ENCODE measurements around the gene TAGLN. TPM values are rescaled to one million over a fixed set of nuclear protein-coding genes. Genes with fewer than 3 reads are reported as not detected.

TAGLN gene
- total RNA-seq, 1 donor, result 3,614 TPM

DNA sequence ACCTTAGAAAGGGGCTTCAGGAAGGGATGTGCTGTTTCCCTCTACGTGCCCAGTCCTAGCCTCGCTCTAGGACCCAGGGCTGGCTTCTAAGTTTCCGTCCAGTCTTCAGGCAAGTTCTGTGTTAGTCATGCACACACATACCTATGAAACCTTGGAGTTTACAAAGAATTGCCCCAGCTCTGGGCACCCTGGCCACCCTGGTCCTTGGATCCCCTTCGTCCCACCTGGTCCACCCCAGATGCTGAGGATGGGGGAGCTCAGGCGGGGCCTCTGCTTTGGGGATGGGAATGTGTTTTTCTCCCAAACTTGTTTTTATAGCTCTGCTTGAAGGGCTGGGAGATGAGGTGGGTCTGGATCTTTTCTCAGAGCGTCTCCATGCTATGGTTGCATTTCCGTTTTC, 2.2 kb upstream of the TAGLN start:
- H2AFZ ChIP-seq (ENCODE audit: low read length), result no peak overlapping the region
- H3K79me2 ChIP-seq (ENCODE audit: insufficient read depth, low read length), result peaks cover 41% of the 10 kb centered on the region
- no peaks in the 10 kb centered on the region for H3K9me3 ChIP-seq (ENCODE audit: low read depth, low read length)
- H3K27ac ChIP-seq (ENCODE audit: low read depth, low read length), result peak overlapping the region; percentile 16
- no peak overlapping the region for H3K4me2 ChIP-seq (ENCODE audit: insufficient read depth, low read length)
- no peak overlapping the region for H3K4me3 ChIP-seq (ENCODE audit: insufficient read depth, low read length)
- TF ChIP-seq, protein P1, sequence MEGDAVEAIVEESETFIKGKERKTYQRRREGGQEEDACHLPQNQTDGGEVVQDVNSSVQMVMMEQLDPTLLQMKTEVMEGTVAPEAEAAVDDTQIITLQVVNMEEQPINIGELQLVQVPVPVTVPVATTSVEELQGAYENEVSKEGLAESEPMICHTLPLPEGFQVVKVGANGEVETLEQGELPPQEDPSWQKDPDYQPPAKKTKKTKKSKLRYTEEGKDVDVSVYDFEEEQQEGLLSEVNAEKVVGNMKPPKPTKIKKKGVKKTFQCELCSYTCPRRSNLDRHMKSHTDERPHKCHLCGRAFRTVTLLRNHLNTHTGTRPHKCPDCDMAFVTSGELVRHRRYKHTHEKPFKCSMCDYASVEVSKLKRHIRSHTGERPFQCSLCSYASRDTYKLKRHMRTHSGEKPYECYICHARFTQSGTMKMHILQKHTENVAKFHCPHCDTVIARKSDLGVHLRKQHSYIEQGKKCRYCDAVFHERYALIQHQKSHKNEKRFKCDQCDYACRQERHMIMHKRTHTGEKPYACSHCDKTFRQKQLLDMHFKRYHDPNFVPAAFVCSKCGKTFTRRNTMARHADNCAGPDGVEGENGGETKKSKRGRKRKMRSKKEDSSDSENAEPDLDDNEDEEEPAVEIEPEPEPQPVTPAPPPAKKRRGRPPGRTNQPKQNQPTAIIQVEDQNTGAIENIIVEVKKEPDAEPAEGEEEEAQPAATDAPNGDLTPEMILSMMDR (IDR thresholded peaks at IDR 0.05; ENCODE audit: extremely low read depth, low read depth, low read length), result no peak
- peak; percentile 43 for DNase-seq (ENCODE audit: insufficient read length, low spot score, missing footprints)
- H3K27me3 ChIP-seq (ENCODE audit: insufficient read depth, low read length), result no peaks in the 10 kb centered on the region
- H4K20me1 ChIP-seq (ENCODE audit: insufficient read depth, low read length), result peaks cover 27% of the 10 kb centered on the region
- peaks cover 19% of the 10 kb centered on the region for H3K4me1 ChIP-seq (ENCODE audit: insufficient read depth, low read length)
- peaks cover 58% of the 10 kb centered on the region for H3K36me3 ChIP-seq (ENCODE audit: insufficient read depth, low read length)

DNA sequence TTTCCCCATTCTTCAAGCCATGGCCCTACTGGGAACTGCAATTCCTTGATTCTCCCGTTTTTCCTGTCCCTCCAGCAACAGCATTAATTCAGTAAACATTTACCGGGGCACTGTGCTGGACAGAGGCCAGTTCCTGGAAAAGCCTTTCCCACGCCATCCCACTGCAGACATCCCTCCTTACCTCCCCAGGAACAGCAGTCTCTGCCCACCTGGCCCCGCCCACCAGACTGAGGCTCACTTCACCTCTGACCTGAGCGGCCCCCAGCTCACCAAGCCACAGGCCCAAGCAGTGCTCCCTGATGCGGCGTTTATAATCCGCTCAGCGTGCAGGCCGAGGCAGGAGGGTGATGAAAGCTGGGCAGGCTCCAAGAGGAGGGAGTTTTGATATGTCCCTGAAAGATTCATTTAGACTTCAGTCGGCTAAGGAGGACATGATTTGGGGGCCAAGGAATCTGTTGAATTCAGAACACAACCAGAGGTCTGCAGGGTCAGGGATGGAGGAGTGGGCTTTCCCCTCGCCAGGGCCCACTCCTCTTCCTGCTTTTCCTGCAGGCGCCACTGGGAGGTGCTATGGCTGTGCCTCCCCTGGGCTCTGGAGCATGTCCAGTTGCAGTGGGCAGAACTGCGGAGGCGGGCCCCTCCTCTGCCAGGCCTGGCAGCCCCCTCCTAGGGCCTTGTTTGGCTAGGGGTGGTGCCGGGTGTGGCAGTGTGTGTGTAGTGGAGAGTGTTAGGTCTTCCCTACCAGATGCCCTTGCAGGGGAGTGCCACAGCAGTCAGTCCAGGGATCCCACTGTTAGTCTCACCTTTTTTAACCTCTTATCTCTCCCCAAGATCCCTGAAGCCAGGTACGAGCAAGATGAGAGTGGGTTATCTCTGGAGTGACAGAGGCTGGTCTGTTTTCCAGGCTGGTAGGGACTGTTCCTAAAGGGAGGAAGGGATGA, 1.4 kb upstream of the TAGLN start:
- H2AFZ ChIP-seq (ENCODE audit: low read length), result no peak overlapping the region
- H3K36me3 ChIP-seq (ENCODE audit: insufficient read depth, low read length), result peaks cover 62% of the 10 kb centered on the region
- DNase-seq (ENCODE audit: insufficient read length, low spot score, missing footprints), result peak; percentile 77
- peaks cover 34% of the 10 kb centered on the region for H4K20me1 ChIP-seq (ENCODE audit: insufficient read depth, low read length)
- peak overlapping the region; percentile 91 for H3K4me2 ChIP-seq (ENCODE audit: insufficient read depth, low read length)
- H3K79me2 ChIP-seq (ENCODE audit: insufficient read depth, low read length), result peaks cover 49% of the 10 kb centered on the region
- TF ChIP-seq, protein P1 (IDR thresholded peaks at IDR 0.05; ENCODE audit: extremely low read depth, low read depth, low read length), result peak; percentile 51
- no peaks in the 10 kb centered on the region for H3K9me3 ChIP-seq (ENCODE audit: low read depth, low read length)
- peak overlapping the region; percentile 96 for H3K27ac ChIP-seq (ENCODE audit: low read depth, low read length)
- H3K4me1 ChIP-seq (ENCODE audit: insufficient read depth, low read length), result peaks cover 27% of the 10 kb centered on the region
- peak overlapping the region; percentile 96 for H3K4me3 ChIP-seq (ENCODE audit: insufficient read depth, low read length)
- H3K27me3 ChIP-seq (ENCODE audit: insufficient read depth, low read length), result no peaks in the 10 kb centered on the region

DNA sequence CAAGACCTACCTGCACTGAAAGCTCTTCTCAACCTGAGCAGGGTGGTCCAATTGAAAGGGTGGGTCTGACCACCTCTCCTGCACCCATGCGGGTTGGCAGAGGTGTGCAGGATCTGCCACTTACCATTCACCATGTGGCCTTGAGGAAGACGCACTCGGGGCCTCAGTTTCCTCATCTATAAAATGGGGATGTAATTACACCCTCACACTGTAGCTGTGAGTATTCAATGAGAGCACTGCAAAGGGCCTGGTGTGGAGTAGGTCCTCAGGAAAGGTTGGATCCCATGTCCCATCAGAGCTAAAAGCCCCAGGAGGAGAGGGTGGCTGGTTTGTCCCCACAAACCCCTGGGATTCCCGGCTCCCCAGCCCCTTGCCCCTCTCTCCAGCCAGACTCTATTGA, 557 bp upstream of the TAGLN start:
- H3K27ac ChIP-seq (ENCODE audit: low read depth, low read length), result peak overlapping the region; percentile 96
- peaks cover 34% of the 10 kb centered on the region for H3K4me1 ChIP-seq (ENCODE audit: insufficient read depth, low read length)
- no peak for DNase-seq (ENCODE audit: insufficient read length, low spot score, missing footprints)
- H3K9me3 ChIP-seq (ENCODE audit: low read depth, low read length), result no peaks in the 10 kb centered on the region
- H4K20me1 ChIP-seq (ENCODE audit: insufficient read depth, low read length), result peaks cover 43% of the 10 kb centered on the region
- H3K4me2 ChIP-seq (ENCODE audit: insufficient read depth, low read length), result peak overlapping the region; percentile 91
- H3K79me2 ChIP-seq (ENCODE audit: insufficient read depth, low read length), result peaks cover 57% of the 10 kb centered on the region
- peaks cover 62% of the 10 kb centered on the region for H3K36me3 ChIP-seq (ENCODE audit: insufficient read depth, low read length)
- TF ChIP-seq, protein P1 (IDR thresholded peaks at IDR 0.05; ENCODE audit: extremely low read depth, low read depth, low read length), result no peak
- H3K4me3 ChIP-seq (ENCODE audit: insufficient read depth, low read length), result peak overlapping the region; percentile 96
- H3K27me3 ChIP-seq (ENCODE audit: insufficient read depth, low read length), result no peaks in the 10 kb centered on the region
- H2AFZ ChIP-seq (ENCODE audit: low read length), result no peak overlapping the region

Measured in osteoblast (primary cell).